ENCODE measurements around the gene PFDN4. TPM values are rescaled to one million over a fixed set of nuclear protein-coding genes. Genes with fewer than 3 reads are reported as not detected.
A peak's percentile ranks its signal among the peaks of the same experiment; 100 is the strongest.

Gene PFDN4
- total and polyA plus RNA-seq, 8 donors, result 16.7 to 65.6 (median 47.5) TPM

GRCh38 chr20:54197621-54198604 lies 10.0 kb upstream of the PFDN4 start:
- no peak for DNase-seq
- ATAC-seq, result peak; percentile 36
- Histone ChIP-seq H3K9me3 (no peaks in the 10 kb centered on the region), H3K4me1 (no peaks in the 10 kb centered on the region), H3K36me3 (no peaks in the 10 kb centered on the region), H3K4me3 (no peak overlapping the region), H3K27me3 (no peaks in the 10 kb centered on the region), H3K27ac (no peak overlapping the region)
- intact Hi-C loops (cut with DNase I), result loop anchor here in 1 of 2 donors (5.0 kb wide), 1 partner anchor 101 kb away; no protein-coding TSS in a partner anchor
- TF ChIP-seq, protein P1, sequence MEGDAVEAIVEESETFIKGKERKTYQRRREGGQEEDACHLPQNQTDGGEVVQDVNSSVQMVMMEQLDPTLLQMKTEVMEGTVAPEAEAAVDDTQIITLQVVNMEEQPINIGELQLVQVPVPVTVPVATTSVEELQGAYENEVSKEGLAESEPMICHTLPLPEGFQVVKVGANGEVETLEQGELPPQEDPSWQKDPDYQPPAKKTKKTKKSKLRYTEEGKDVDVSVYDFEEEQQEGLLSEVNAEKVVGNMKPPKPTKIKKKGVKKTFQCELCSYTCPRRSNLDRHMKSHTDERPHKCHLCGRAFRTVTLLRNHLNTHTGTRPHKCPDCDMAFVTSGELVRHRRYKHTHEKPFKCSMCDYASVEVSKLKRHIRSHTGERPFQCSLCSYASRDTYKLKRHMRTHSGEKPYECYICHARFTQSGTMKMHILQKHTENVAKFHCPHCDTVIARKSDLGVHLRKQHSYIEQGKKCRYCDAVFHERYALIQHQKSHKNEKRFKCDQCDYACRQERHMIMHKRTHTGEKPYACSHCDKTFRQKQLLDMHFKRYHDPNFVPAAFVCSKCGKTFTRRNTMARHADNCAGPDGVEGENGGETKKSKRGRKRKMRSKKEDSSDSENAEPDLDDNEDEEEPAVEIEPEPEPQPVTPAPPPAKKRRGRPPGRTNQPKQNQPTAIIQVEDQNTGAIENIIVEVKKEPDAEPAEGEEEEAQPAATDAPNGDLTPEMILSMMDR (IDR thresholded peaks at IDR 0.05), result no peak

GRCh38 chr20:54199283-54199682 lies 8.6 kb upstream of the PFDN4 start:
- H3K27me3 ChIP-seq, result no peaks in the 10 kb centered on the region
- intact Hi-C loops (cut with DNase I), result loop anchor here in 1 of 2 donors (5.0 kb wide), 1 partner anchor 102 kb away; no protein-coding TSS in a partner anchor
- DNase-seq, result no peak

DNA sequence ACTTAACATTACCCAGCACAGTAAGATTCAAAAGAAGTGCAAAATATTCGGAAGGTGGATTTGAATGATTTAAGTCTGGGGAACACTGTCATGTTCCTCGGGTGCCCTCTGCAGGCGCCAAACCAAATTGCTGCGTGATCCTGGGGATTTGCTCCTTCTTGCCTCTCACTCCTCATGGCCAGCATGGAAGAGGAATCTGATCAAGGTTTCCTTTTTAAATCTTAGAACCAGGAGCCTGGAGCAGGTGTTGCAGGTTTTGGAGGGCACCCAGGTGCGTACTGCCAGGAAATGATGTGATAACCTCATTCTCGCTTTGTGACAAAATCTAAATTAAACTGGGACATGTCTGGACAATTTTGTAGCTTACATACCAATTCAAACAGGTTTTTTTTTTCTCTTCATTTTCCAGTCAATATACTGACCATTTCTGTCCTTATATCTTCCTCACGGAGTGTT lies 8.1 kb upstream of the PFDN4 start:
- Histone ChIP-seq H3K4me1 (no peaks in the 10 kb centered on the region), H3K27me3 (no peaks in the 10 kb centered on the region), H3K27ac (no peak overlapping the region), H3K36me3 (no peaks in the 10 kb centered on the region), H3K9me3 (no peaks in the 10 kb centered on the region), H3K4me3 (no peak overlapping the region)
- intact Hi-C loops (cut with DNase I), result loop anchor here in 1 of 2 donors (5.0 kb wide), 1 partner anchor 102 kb away; no protein-coding TSS in a partner anchor
- DNase-seq (peak; percentile 56 to 87 (median 73)), ATAC-seq (peak; percentile 91)
- TF ChIP-seq, protein P1 (IDR thresholded peaks at IDR 0.05), result peak; percentile 80 to 89

More at GRCh38 chr20:54199283-54199682, 8.6 kb upstream of the PFDN4 start:
- Histone ChIP-seq H3K27ac (no peak overlapping the region), H3K4me1 (no peaks in the 10 kb centered on the region), H3K4me3 (no peak overlapping the region), H3K36me3 (no peaks in the 10 kb centered on the region), H3K9me3 (no peaks in the 10 kb centered on the region)
- TF ChIP-seq, protein P1 (IDR thresholded peaks at IDR 0.05), result no peak
- no peak for ATAC-seq

GRCh38 chr20:54200487-54201267 lies 7.2 kb upstream of the PFDN4 start:
- Histone ChIP-seq H3K4me3 (no peak overlapping the region), H3K36me3 (no peaks in the 10 kb centered on the region), H3K4me1 (no peaks in the 10 kb centered on the region), H3K9me3 (no peaks in the 10 kb centered on the region), H3K27me3 (no peaks in the 10 kb centered on the region), H3K27ac (no peak overlapping the region)
- DNase-seq, result no peak
- TF ChIP-seq, protein P1 (IDR thresholded peaks at IDR 0.05), result no peak
- intact Hi-C loops (cut with DNase I), result no loop called here
- no peak for ATAC-seq
